GM21528 (cell line): ENCODE results near the gene GRAP2.
"Not testable (repeated sequence)": the region's sequence is repeated elsewhere in the genome, so short reads cannot be mapped to it uniquely, and the experiment has no call there.

Experiments used
- ATAC-seq: cut with Tn5 transposase; IDR thresholded peaks from one replicate; pipeline ENCODE4 v1.9.1; 2021; ENCODE audit warnings: mild to moderate bottlenecking, moderate library complexity; ENCODE audit not compliant: unreplicated experiment, low FRiP score

The GRAP2 gene

GRCh38 chr22:39900306-39901227 lies at the start of gene GRAP2:
Gene GRAP2 (plus strand): TSS chr22:39901084. CDS start chr22:39947107, 46,023 bp downstream.
- no peak for ATAC-seq

GRCh38 chr22:39851606-39852315 lies 49.1 kb upstream of the GRAP2 start:
- ATAC-seq: no peak

DNA sequence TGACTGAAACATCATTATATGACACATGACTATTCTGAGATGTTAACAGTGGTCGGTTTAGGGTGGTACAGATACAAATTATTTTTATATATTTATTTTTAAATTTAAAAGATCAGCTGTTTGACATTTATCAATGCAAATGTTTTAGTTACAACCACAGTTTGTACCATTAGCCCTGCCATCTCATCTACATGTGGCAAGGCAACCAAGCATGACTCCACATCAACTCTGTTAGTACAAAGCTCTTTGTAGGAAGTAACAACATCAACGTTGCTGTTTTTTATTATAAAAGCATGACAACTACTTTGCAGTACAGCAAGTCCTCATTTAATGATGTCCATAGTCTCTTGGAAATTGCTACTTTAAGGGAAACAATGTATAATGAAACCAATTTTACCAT lies 48.1 kb upstream of the GRAP2 start:
- no peak for ATAC-seq

- no peak for ATAC-seq
Observed at GRCh38 chr22:39856588-39856987, 44.3 kb upstream of the GRAP2 start.

GRCh38 chr22:39859903-39860588 lies 40.8 kb upstream of the GRAP2 start:
- no peak for ATAC-seq

- no peak for ATAC-seq
Observed at GRCh38 chr22:39868741-39869140, 32.1 kb upstream of the GRAP2 start.

DNA sequence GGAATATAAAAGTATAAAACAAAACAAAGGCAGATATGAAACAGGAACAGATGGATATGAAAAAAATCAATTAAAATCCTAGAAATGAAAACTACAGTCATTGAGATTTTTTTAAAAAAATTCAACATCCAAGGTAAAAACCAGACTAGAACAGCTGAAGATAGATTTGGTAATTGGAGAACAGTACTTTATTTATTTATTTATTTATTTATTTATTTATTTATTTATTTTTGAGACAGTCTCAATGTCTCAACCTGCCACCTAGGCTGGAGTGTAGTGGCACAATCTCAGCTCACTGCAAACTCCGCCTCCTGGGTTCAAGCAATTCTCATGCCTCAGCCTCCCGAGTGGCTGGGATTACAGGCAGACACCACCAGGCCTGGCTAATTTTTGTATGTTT lies 31.1 kb upstream of the GRAP2 start:
- ATAC-seq: not testable (repeated sequence)

DNA sequence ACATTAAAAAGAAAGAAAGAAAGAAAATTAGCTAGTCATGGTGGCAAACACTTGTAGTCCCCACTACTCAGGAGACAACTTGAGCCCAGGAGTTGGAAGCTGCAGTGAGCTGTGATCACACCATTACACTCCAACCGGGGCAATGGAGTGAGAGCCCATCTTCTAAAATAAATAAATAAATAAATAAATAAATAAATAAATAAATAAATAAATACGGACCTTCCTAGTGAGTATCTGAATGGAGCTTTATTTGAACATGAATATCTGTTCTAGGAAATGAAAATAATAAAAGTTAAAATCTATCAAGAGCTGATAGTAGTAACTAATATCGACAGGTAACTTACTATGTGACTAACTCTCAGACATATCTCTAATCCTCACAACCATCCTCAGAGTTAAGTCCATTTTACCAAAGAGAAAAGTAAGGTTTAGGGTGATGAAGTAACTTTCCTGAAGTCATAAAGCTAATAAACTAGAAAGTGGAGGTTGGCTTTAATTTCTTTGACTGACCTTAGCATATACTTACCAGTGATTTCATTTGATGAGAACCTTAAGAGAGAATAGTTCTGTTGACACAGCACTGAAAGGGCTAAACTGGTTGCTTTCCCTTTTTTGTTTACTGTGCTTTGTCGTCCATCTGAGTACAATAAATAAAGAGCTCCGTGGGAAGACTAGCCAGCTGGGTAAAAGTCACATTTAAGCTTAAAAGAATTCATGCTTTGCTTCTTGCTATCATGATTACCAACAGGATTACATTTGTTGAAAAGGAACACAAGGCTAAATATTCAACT lies 29.7 kb upstream of the GRAP2 start:
- no peak for ATAC-seq

GRCh38 chr22:39872548-39872947 lies 28.3 kb upstream of the GRAP2 start:
- ATAC-seq: no peak

DNA sequence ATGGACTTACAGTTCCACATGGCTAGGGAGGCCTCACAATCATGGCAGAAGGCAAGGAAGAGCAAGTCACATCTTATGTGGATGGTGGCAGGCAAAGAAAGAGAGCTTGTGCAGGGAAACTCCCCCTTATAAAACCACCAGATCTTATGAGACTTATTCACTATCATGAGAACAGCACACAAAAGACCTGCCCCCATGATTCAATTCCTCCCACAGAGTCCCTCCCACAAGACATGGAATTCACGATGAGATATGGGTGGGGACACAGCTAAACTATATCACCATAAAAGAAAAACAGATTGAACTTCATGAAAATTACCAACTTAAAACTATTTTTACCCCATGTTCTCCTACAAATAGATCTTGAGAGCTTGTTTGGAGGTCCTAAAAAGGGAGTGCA lies 26.9 kb upstream of the GRAP2 start:
- no peak for ATAC-seq

DNA sequence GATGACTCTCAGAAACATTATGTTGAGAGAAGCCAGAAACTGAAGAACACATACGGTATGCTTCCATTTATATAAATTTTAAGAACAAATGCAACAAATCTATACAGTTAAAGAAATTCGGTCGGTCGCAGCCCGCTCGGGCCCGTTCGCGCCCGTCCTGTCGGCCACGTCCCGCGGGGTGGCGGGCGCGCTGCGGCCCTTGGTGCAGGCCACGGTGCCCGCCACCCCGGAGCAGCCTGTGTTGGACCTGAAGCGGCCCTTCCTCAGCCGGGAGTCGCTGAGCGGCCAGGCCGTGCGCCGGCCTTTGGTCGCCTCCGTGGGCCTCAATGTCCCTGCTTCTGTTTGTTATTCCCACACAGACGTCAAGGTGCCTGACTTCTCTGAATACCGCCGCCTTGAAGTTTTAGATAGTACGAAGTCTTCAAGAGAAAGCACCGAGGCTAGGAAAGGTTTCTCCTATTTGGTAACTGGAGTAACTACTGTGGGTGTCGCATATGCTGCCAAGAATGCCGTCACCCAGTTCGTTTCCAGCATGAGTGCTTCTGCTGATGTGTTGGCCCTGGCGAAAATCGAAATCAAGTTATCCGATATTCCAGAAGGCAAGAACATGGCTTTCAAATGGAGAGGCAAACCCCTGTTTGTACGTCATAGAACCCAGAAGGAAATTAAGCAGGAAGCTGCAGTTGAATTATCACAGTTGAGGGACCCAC lies 25.6 kb upstream of the GRAP2 start:
- not testable (repeated sequence) for ATAC-seq

DNA sequence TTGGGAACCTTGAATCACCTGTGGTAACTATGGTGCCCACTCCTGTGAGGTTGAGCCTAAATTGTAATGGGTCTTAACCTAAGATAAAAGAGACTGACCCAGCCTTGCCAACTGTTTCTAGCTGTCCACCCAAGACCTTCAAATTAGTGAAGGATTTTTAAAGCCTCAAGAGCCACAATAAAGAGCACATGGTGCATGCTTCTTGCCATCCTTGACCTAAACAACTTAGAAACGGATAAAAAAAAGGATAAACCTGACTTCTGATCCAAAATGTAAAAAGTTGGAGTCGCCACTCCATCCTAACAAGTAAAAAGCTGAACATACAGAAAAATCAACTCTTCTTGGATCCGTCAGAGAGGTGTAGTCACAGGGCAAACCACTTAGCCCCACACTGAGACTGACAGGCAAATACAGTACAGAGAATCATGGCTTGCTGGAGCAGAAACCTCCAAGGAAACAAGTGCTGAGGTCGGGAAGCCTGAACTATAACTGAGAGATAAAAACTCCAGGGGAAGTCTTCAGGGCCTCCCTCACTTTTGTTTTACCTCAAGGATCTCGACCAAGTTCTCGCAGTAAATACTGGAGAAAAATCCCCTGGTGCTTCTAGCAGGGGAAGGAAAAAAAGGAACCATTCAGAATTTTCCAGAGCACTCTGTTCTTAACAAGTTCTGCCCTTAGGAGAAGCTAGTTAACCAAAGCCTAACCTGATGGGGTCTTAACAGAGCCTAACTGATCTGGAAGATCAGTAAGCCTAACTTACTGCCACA lies 23.6 kb upstream of the GRAP2 start:
- no peak for ATAC-seq

GRCh38 chr22:39880722-39881121 lies 20.2 kb upstream of the GRAP2 start:
- no peak for ATAC-seq

DNA sequence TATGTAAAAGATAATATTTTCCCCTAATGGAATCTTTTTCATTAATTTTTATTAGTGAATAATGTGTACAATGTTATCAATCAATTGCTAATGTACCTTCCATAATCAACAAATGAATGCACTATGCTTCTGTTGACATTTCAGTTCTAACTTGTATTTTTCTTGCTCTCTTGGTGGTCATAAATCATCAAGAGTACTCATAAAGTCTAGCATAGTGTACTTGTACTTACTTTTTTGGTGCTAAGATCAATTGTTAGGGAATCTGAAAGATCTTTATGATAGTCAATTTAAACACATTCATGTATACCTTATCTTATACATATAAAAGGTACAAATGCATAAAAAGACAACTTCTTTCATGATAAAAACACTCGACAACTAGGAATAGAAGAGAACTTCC lies 17.8 kb upstream of the GRAP2 start:
- ATAC-seq: no peak

DNA sequence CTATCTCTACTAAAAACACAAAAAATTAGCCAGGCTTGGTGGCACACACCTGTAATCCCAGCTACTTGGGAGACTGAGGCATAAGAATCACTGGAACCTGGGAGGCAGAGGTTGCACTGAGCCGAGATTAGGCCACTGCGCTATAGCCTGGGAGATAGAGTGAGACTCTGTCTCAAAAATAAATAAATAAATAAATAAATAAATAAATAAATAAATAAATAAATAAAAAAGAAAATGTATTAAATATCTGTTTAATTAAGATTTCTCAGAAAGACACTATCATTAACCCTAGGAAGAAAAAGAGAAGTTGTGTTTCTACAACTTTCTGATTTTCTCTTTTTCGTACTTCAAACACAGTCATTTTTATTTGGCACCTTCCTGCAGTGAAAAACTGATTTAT lies 11.0 kb upstream of the GRAP2 start:
- not testable (repeated sequence) for ATAC-seq

DNA sequence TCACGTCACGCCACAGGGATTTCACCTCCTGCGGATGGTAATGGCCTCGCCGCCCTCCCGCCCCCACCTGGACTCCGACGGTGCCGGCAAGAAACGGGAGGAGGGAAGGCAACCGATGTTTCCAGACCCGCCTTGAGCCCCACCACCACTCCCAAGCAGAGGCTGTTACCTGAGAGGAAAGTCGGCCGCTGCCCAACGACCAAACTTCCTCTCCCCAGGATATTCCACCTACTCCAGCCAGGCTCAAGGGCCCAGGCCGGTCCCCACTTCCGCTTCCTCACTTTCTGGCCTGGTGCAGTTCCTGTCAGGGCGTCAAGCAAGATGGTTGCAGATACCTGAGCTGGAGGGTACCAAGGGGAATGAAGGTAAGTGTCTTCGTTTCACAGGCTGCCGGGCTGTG lies 7.4 kb upstream of the GRAP2 start, which contains the start of gene ENTHD1:
Gene ENTHD1, minus strand, starts transcription at position 235 of the 400 bp plus-strand sequence. CDS start 6,012 bp downstream, outside the sequence.
- no peak for ATAC-seq

DNA sequence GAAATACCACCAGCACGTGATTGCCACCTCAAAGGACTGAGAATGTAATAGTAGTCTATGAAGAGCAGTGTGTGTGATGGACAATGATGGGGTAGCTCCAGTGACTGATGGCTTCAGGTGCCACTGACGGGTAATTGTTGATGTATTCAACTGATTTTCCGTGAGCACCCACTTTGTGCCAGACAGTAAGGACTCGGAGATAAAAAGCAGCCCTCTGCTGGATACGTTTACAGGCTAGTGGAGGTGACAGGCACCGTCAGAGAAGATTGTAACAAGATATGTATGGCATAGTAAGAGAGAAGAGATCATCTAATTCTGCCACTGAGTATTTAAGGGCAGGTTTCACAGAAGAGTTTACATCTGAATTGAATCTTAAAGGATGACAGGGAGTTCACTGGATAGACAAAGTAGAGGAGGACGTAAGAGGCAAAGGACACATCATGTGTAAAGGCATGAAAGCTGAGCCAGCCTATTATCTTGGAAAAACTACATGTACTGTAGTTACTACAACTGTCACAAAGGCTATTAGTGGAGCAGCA lies 6.3 kb upstream of the GRAP2 start:
- no peak for ATAC-seq

GRCh38 chr22:39895682-39896081 lies 5.2 kb upstream of the GRAP2 start:
- no peak for ATAC-seq
